PC-9 (cell line): Measurements from ENCODE around the gene RPS27. TPM values are rescaled to one million over a fixed set of nuclear protein-coding genes. Genes with fewer than 3 reads are reported as not detected.
A peak's percentile ranks its signal among the peaks of the same experiment; 100 is the strongest.

Experiments used
- BruUV-seq: library from RNA; stranded (reverse); fragments of 400-500 nt; replicated peaks from 2 replicates; lab custom pipeline; 2021; lab: Mats Ljungman, UMichigan
- CTCF ChIA-PET: fragments of 300-600 bp; sonication (Branson Sonifier 250); formaldehyde crosslinking; loops from one replicate; lab custom pipeline; 2022; ENCODE audit warnings: antibody characterized with exemption; lab: Charles Lee
- POLR2A ChIA-PET: fragments of 300-600 bp; sonication (Branson Sonifier 250); formaldehyde crosslinking; loops from one replicate; lab custom pipeline; 2022; ENCODE audit warnings: antibody characterized with exemption; ENCODE audit not compliant: unreplicated experiment; lab: Charles Lee
- DNase-seq, 2 experiments: peaks; one replicate each; pipeline versions ENCODE4 v3.0.0 to v3.0.0-alpha.2; 2015 to 2022; ENCODE audit warnings: mixed read lengths in 1 of 2
- H2AFZ ChIP-seq: fragments of 200-600 bp; sonication (generic); 2 replicates; pipeline ENCODE4 v1.8.1; 2017; ENCODE audit warnings: antibody characterized with exemption
- H3F3A ChIP-seq: fragments of 200-600 bp; sonication (generic); 2 replicates; pipeline ENCODE4 v1.8.1; 2017; ENCODE audit warnings: antibody characterized with exemption, mild to moderate bottlenecking, low read depth; ENCODE audit not compliant: insufficient read depth
- H3K27ac ChIP-seq: fragments of 200-600 bp; sonication (generic); 2 replicates; pipeline ENCODE4 v1.6.1; 2016; ENCODE audit warnings: mixed run types
- H3K27me3 ChIP-seq: fragments of 200-600 bp; sonication (generic); 2 replicates; pipeline ENCODE4 v1.6.1; 2016; ENCODE audit warnings: low read depth, mixed run types; ENCODE audit not compliant: insufficient read depth
- H3K36me3 ChIP-seq: fragments of 200-600 bp; sonication (generic); 2 replicates; pipeline ENCODE4 v1.6.1; 2016; ENCODE audit warnings: low read depth, mixed run types
- H3K4me1 ChIP-seq: fragments of 200-600 bp; sonication (generic); replicated peaks from 2 replicates; pipeline ENCODE4 v1.6.1; 2016; ENCODE audit warnings: mixed run types; ENCODE audit not compliant: insufficient read depth
- H3K4me2 ChIP-seq: fragments of 200-600 bp; sonication (generic); 2 replicates; pipeline ENCODE4 v1.6.1; 2017; ENCODE audit warnings: mixed run types
- H3K4me3 ChIP-seq: fragments of 200-600 bp; sonication (generic); 2 replicates; pipeline ENCODE4 v1.6.1; 2016; ENCODE audit warnings: mixed run types
- H3K79me2 ChIP-seq: fragments of 200-600 bp; sonication (generic); 2 replicates; pipeline ENCODE4 v1.6.1; 2017; ENCODE audit warnings: low read depth, mixed run types
- H3K9me2 ChIP-seq: fragments of 200-600 bp; sonication (generic); 2 replicates; pipeline ENCODE4 v1.8.1; 2017; ENCODE audit warnings: mild to moderate bottlenecking; ENCODE audit not compliant: insufficient read depth
- H3K9me3 ChIP-seq: fragments of 200-600 bp; sonication (generic); 2 replicates; pipeline ENCODE4 v1.8.1; 2016; ENCODE audit warnings: low read depth; ENCODE audit not compliant: insufficient read depth
- H4K20me1 ChIP-seq: fragments of 200-600 bp; sonication (generic); 2 replicates; pipeline ENCODE4 v1.8.1; 2017; ENCODE audit not compliant: insufficient read depth
- CTCF ChIP-seq: fragments of 200-600 bp; sonication (generic); conservative IDR thresholded peaks from 2 replicates; pipeline ENCODE4 v1.6.1; 2017; ENCODE audit warnings: mixed run types, antibody characterized with exemption, mild to moderate bottlenecking, moderate library complexity
- EZH2 ChIP-seq: fragments of 200-600 bp; sonication (generic); IDR thresholded peaks from 2 replicates; pipeline ENCODE4 v1.8.0; 2017; ENCODE audit warnings: antibody characterized with exemption, low read depth
- intact Hi-C: fragments of 100-400 bp; cut with micrococcal nuclease; formaldehyde crosslinking; loops from one replicate; pipeline ENCODE4 v1.10.0; 2022; ENCODE audit not compliant: unreplicated experiment
- total RNA-seq: library from RNA; stranded (reverse); gene quantifications from 2 replicates; pipeline ENCODE4 v1.2.3, GENCODE V29; 2021

RPS27 gene
- total RNA-seq, 1 experiment from 2014 or later: 1,409 TPM

- H3K36me3 ChIP-seq: peaks cover 4% of the 10 kb centered on the region; the same call in 1 of the 2 replicates
- no peaks in the 10 kb centered on the region for H3K9me3 ChIP-seq
- H3K27ac ChIP-seq: peak overlapping the region; percentile 28; the same call in 1 of the 2 replicates
- BruUV-seq: no TSS peak
- H4K20me1 ChIP-seq: peaks cover 28% of the 10 kb centered on the region
- CTCF ChIA-PET: interaction anchor here (1.7 kb wide), 1 partner anchor 11 kb away, joined by 4 read pairs; the partner anchor contains the start of gene DENND4B
- peaks cover 71% of the 10 kb centered on the region for H3K79me2 ChIP-seq
- no peaks in the 10 kb centered on the region for H3K9me2 ChIP-seq
- H3K27me3 ChIP-seq: no peaks in the 10 kb centered on the region
- no peak for DNase-seq
- POLR2A ChIA-PET: interaction anchor here (0.7 kb wide), 1 partner anchor 314 kb away, joined by 3 read pairs; no protein-coding TSS in a partner anchor
- H2AFZ ChIP-seq: peak overlapping the region; percentile 84
- peak overlapping the region; percentile 87 for H3K4me2 ChIP-seq
- intact Hi-C loops: loop anchor here (1.0 kb wide), 1 partner anchor 34 kb away; no protein-coding TSS in a partner anchor
- H3F3A ChIP-seq: peaks cover 32% of the 10 kb centered on the region
- H3K4me3 ChIP-seq: peak overlapping the region; percentile 67
- peaks cover 29% of the 10 kb centered on the region for H3K4me1 ChIP-seq
- no peak for TF ChIP-seq CTCF
- TF ChIP-seq EZH2: no peak
Observed at GRCh38 chr1:153957744-153958110, 32.8 kb upstream of the RPS27 start.

- intact Hi-C loops: loop anchor here (1.0 kb wide), 1 partner anchor 35 kb away; no protein-coding TSS in a partner anchor
Observed at GRCh38 chr1:153958111-153958960, 32.2 kb upstream of the RPS27 start, which contains the start of gene CRTC2. Gene CRTC2, minus strand, starts transcription at chr1:153958612. Its CDS starts 115 bp downstream, at chr1:153958497.

More at GRCh38 chr1:153958111-153958960, 32.2 kb upstream of the RPS27 start, which contains the start of gene CRTC2:
- POLR2A ChIA-PET: interaction anchor here (0.6 to 0.8 kb wide), 4 partner anchors 19 to 1015 kb away, joined by 3 to 6 read pairs (median 4); partner anchors contain the start of gene JTB
- Histone ChIP-seq H3K36me3 (peaks cover 4% of the 10 kb centered on the region; the same call in 1 of the 2 replicates), H3K4me1 (peaks cover 29% of the 10 kb centered on the region), H3K27me3 (no peaks in the 10 kb centered on the region), H3K4me2 (peak within 1 kb of the TSS; percentile 87), H3K9me3 (no peaks in the 10 kb centered on the region), H3F3A (peaks cover 36% of the 10 kb centered on the region), H3K27ac (peak within 1 kb of the TSS; percentile 28), H3K4me3 (peak within 1 kb of the TSS; percentile 67), H3K9me2 (no peaks in the 10 kb centered on the region), H3K79me2 (peaks cover 75% of the 10 kb centered on the region), H4K20me1 (peaks cover 28% of the 10 kb centered on the region), H2AFZ (peak within 1 kb of the TSS; percentile 84)
- CTCF ChIA-PET: interaction anchor here (1.7 kb wide), 1 partner anchor 11 kb away, joined by 4 read pairs; the partner anchor contains the start of gene DENND4B
- no peak for TF ChIP-seq CTCF
- no peak for TF ChIP-seq EZH2
- BruUV-seq: no TSS peak
- peak; percentile 94 to 96 for DNase-seq
